Mucosa of rectum (tissue), 2 donors: ENCODE results near the gene VGLL4.

ENCODE experiments used
- H3K27ac ChIP-seq, 2 donors: one replicate each; pipeline ENCODE4 v1.7.0; 2013; ENCODE audit warnings: inconsistent platforms in 2 of 2, low read depth in 2 of 2, low read length in 2 of 2
- H3K27me3 ChIP-seq, 2 donors: one replicate each; pipeline ENCODE4 v1.7.0; 2013; ENCODE audit warnings: low read length in 2 of 2; ENCODE audit not compliant: control insufficient read depth in 2 of 2, insufficient read depth in 2 of 2
- H3K36me3 ChIP-seq, 2 donors: one replicate each; pipeline ENCODE4 v1.7.0; 2013; ENCODE audit warnings: low read length in 2 of 2; ENCODE audit not compliant: control insufficient read depth in 2 of 2, insufficient read depth in 2 of 2
- H3K4me1 ChIP-seq, 2 donors: one replicate each; pipeline ENCODE4 v1.7.0; 2013; ENCODE audit warnings: low read length in 2 of 2, mild to moderate bottlenecking in 1 of 2; ENCODE audit not compliant: control insufficient read depth in 2 of 2, insufficient read depth in 2 of 2
- H3K4me3 ChIP-seq, 2 donors: one replicate each; pipeline ENCODE4 v1.7.0; 2013; ENCODE audit warnings: low read length in 2 of 2
- H3K9ac ChIP-seq, 2 donors: one replicate each; pipeline ENCODE4 v1.7.0; 2013; ENCODE audit warnings: low read length in 2 of 2, low read depth in 1 of 2, mild to moderate bottlenecking in 1 of 2
- H3K9me3 ChIP-seq, 2 donors: one replicate each; pipeline ENCODE4 v1.7.0; 2013; ENCODE audit warnings: low read length in 2 of 2; ENCODE audit not compliant: control insufficient read depth in 2 of 2
- donor health status: healthy.
- donor health status: Normal muscosa, but diverticular disease.

The VGLL4 gene

GRCh38 chr3:11567516-11568467 lies 75.9 kb downstream of the VGLL4 start:
- H3K4me3 ChIP-seq: no peak overlapping the region
- H3K4me1 ChIP-seq: peaks cover 0 to 3% of the 10 kb centered on the region in 2 donors
- peaks cover 28 to 34% of the 10 kb centered on the region in 2 donors for H3K36me3 ChIP-seq
- no peaks in the 10 kb centered on the region for H3K27me3 ChIP-seq
- H3K27ac ChIP-seq: peak overlapping the region; percentile 76 to 80
- no peaks in the 10 kb centered on the region for H3K9me3 ChIP-seq
- H3K9ac ChIP-seq: peak overlapping the region in 1 of 2 donors; percentile 55

GRCh38 chr3:11566916-11567315 lies 76.8 kb downstream of the VGLL4 start:
- Histone ChIP-seq H3K4me3 (no peak overlapping the region), H3K9ac (no peak overlapping the region), H3K9me3 (no peaks in the 10 kb centered on the region), H3K36me3 (peaks cover 33% of the 10 kb centered on the region in 2 donors), H3K27ac (no peak overlapping the region), H3K4me1 (peaks cover 0 to 9% of the 10 kb centered on the region in 2 donors), H3K27me3 (no peaks in the 10 kb centered on the region)

DNA sequence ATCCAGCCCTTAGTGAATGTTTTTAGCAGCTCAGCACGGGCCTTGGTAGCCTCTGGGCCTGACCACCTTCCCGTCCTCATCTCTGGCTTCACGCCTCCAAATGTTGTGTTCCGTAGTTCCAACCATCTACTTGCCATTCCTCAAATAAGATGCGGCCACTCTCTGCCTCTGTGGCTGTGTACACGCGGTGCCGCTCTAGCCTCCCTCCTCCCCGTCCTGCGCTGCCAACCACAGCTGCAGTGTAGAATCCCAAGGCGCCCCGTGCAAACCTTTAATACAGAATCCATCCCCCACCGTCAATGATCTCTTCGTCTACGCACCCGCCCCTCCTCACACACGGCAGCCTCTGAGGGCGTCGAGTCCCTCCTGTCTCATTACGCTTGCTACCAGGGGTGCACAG lies 77.2 kb downstream of the VGLL4 start:
- Histone ChIP-seq H3K27me3 (no peaks in the 10 kb centered on the region), H3K9me3 (no peaks in the 10 kb centered on the region), H3K27ac (no peak overlapping the region), H3K36me3 (peaks cover 33% of the 10 kb centered on the region in 2 donors), H3K4me3 (no peak overlapping the region), H3K4me1 (peaks cover 0 to 9% of the 10 kb centered on the region in 2 donors), H3K9ac (no peak overlapping the region)

GRCh38 chr3:11565932-11566331 lies 77.8 kb downstream of the VGLL4 start:
- H3K36me3 ChIP-seq: peaks cover 33% of the 10 kb centered on the region in 2 donors
- H3K9me3 ChIP-seq: no peaks in the 10 kb centered on the region
- H3K9ac ChIP-seq: no peak overlapping the region
- H3K27ac ChIP-seq: no peak overlapping the region
- H3K4me3 ChIP-seq: no peak overlapping the region
- peaks cover 3 to 9% of the 10 kb centered on the region in 2 donors for H3K4me1 ChIP-seq
- H3K27me3 ChIP-seq: no peaks in the 10 kb centered on the region

GRCh38 chr3:11565492-11565891 lies 78.2 kb downstream of the VGLL4 start:
- H3K9ac ChIP-seq: no peak overlapping the region
- peaks cover 31 to 33% of the 10 kb centered on the region in 2 donors for H3K36me3 ChIP-seq
- H3K4me3 ChIP-seq: no peak overlapping the region
- H3K9me3 ChIP-seq: no peaks in the 10 kb centered on the region
- H3K27me3 ChIP-seq: no peaks in the 10 kb centered on the region
- peaks cover 3 to 9% of the 10 kb centered on the region in 2 donors for H3K4me1 ChIP-seq
- H3K27ac ChIP-seq: no peak overlapping the region

GRCh38 chr3:11565072-11565471 lies 78.6 kb downstream of the VGLL4 start:
- Histone ChIP-seq H3K9ac (no peak overlapping the region), H3K36me3 (peaks cover 31 to 35% of the 10 kb centered on the region in 2 donors), H3K9me3 (no peaks in the 10 kb centered on the region), H3K27ac (no peak overlapping the region), H3K4me1 (peaks cover 3 to 9% of the 10 kb centered on the region in 2 donors), H3K27me3 (no peaks in the 10 kb centered on the region), H3K4me3 (no peak overlapping the region)

GRCh38 chr3:11564577-11565001 lies 79.1 kb downstream of the VGLL4 start:
- H3K9ac ChIP-seq: no peak overlapping the region
- H3K4me1 ChIP-seq: peaks cover 3 to 8% of the 10 kb centered on the region in 2 donors
- no peak overlapping the region for H3K27ac ChIP-seq
- H3K9me3 ChIP-seq: no peaks in the 10 kb centered on the region
- H3K4me3 ChIP-seq: no peak overlapping the region
- H3K27me3 ChIP-seq: no peaks in the 10 kb centered on the region
- H3K36me3 ChIP-seq: peaks cover 31 to 35% of the 10 kb centered on the region in 2 donors

DNA sequence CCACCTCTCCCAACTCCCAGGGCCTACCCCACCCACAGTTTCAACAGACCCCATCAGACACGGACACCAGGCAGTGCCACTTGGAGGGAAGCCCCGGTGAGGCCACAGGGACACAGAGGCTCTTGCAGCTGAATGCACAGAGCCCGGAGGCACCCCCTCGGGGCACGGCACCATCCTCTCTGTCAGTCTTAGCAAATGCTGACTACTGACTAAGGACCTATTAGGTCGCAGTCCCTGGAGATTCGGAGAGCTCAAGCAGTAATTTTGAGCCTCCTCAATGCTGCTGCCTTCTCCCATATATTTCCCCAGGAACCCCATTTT lies 79.9 kb downstream of the VGLL4 start:
- Histone ChIP-seq H3K9me3 (no peaks in the 10 kb centered on the region), H3K4me3 (no peak overlapping the region), H3K27me3 (no peaks in the 10 kb centered on the region), H3K27ac (no peak overlapping the region), H3K9ac (no peak overlapping the region), H3K4me1 (peaks cover 3 to 6% of the 10 kb centered on the region in 2 donors), H3K36me3 (peaks cover 34 to 42% of the 10 kb centered on the region in 2 donors)

- Histone ChIP-seq H3K9me3 (no peaks in the 10 kb centered on the region), H3K4me3 (no peak overlapping the region), H3K4me1 (peaks cover 3 to 6% of the 10 kb centered on the region in 2 donors), H3K36me3 (peaks cover 38 to 46% of the 10 kb centered on the region in 2 donors), H3K27me3 (no peaks in the 10 kb centered on the region), H3K9ac (no peak overlapping the region), H3K27ac (no peak overlapping the region)
Measured at GRCh38 chr3:11563159-11563864, 80.4 kb downstream of the VGLL4 start.

DNA sequence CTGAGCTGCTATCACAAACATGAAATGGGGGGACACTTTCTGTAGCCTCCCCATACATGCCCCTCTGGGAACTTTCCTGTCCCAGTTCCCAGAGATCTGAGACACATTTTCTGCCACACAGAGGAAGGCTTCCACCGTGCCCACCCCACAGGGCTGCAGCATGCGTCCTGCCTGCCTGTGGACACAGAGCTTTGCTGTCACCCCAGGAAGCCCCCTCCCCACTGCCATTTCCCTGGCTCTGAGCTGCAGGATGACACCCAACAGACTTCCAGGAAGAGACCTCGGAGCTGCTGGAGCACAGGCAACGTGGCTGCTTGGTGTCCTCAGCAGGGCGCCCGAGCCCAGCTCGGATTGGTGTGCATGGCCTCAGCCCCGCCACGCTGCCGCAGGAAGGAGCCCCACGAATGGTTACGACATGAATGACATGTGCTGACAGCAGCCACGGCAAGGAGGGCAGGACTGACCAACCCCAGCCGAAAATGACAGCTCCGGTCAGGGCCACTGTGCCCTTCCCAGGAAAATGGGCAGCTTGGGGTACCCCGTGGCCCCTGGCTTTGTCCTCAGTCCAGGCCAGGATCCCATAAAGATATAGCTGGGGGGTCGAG lies 81.3 kb downstream of the VGLL4 start:
- Histone ChIP-seq H3K27ac (peak overlapping the region in 1 of 2 donors; percentile 16), H3K4me1 (peaks cover 3 to 6% of the 10 kb centered on the region in 2 donors), H3K9me3 (no peaks in the 10 kb centered on the region), H3K27me3 (no peaks in the 10 kb centered on the region), H3K4me3 (no peak overlapping the region), H3K9ac (no peak overlapping the region), H3K36me3 (peaks cover 43 to 45% of the 10 kb centered on the region in 2 donors)
